ENCODE results near the gene SLC12A2. TPM values are rescaled to one million over a fixed set of nuclear protein-coding genes. Genes with fewer than 3 reads are reported as not detected.

Gene SLC12A2
- total RNA-seq, 2 experiments from 2014 or later = 13.7 to 16.4 TPM

- CTCF ChIA-PET = no interaction called here
- Mint-ChIP-seq H3K36me3 (ENCODE audit: low read depth) (peaks cover 41% of the 10 kb centered on the region), H3K4me3 (no peak overlapping the region), H3K27ac (no peak overlapping the region), H3K9me3 (peaks cover 9% of the 10 kb centered on the region), H3K4me1 (ENCODE audit: low read depth) (peaks cover 13% of the 10 kb centered on the region), H3K27me3 (no peaks in the 10 kb centered on the region)
- intact Hi-C loops (cut with DNase I, micrococcal nuclease) = no loop called here
- H3K36me3 ChIP-seq (ENCODE audit: insufficient read depth, low read length) = no peaks in the 10 kb centered on the region
- no peak overlapping the region for H3K4me3 ChIP-seq (ENCODE audit: low read length)
- DNase-seq = no peak
- POLR2A ChIA-PET = no interaction called here
- peaks cover 0 to 23% of the 10 kb centered on the region in 2 experiments for H3K9me3 ChIP-seq (ENCODE audit: control insufficient read depth in 1 of 2, insufficient read depth in 1 of 2, low read length in 2 of 2)
- H3K27me3 ChIP-seq (ENCODE audit: control insufficient read depth in 1 of 2, insufficient read depth in 2 of 2, low read length in 2 of 2) = no peaks in the 10 kb centered on the region
- no peak for TF ChIP-seq CTCF (IDR thresholded peaks at IDR 0.05)
- H3K27ac ChIP-seq (ENCODE audit: low read depth in 1 of 2, low read length in 2 of 2) = no peak overlapping the region
- no peaks in the 10 kb centered on the region for H3K4me1 ChIP-seq (ENCODE audit: insufficient read depth, low read length)
- ATAC-seq (ENCODE audit: poor library complexity) = no peak
Measured at GRCh38 chr5:128097781-128098180, 14.2 kb downstream of the SLC12A2 start.

GRCh38 chr5:128099944-128100343 is 16.4 kb downstream of the SLC12A2 start:
- CTCF ChIA-PET = interaction anchor here (1.2 to 1.7 kb wide), 2 partner anchors 14 to 63 kb away, joined by 4 read pairs; no protein-coding TSS in a partner anchor
- no peak overlapping the region for H3K27ac Mint-ChIP-seq
- no peak overlapping the region for H3K27ac ChIP-seq (ENCODE audit: low read depth in 1 of 2, low read length in 2 of 2)

GRCh38 chr5:128100860-128101557 is 17.4 kb downstream of the SLC12A2 start:
- POLR2A ChIA-PET = no interaction called here
- no peak for ATAC-seq (ENCODE audit: poor library complexity)
- no peak for DNase-seq
- Mint-ChIP-seq H3K36me3 (ENCODE audit: low read depth) (peaks cover 32% of the 10 kb centered on the region), H3K27ac (no peak overlapping the region), H3K27me3 (no peaks in the 10 kb centered on the region), H3K4me1 (ENCODE audit: low read depth) (peaks cover 6% of the 10 kb centered on the region), H3K9me3 (peaks cover 9% of the 10 kb centered on the region), H3K4me3 (no peak overlapping the region)
- Histone ChIP-seq H3K27ac (ENCODE audit: low read depth in 1 of 2, low read length in 2 of 2) (no peak overlapping the region), H3K4me1 (ENCODE audit: insufficient read depth, low read length) (no peaks in the 10 kb centered on the region), H3K4me3 (ENCODE audit: low read length) (no peak overlapping the region), H3K9me3 (ENCODE audit: control insufficient read depth in 1 of 2, insufficient read depth in 1 of 2, low read length in 2 of 2) (peaks cover 0 to 23% of the 10 kb centered on the region in 2 experiments), H3K36me3 (ENCODE audit: insufficient read depth, low read length) (no peaks in the 10 kb centered on the region), H3K27me3 (ENCODE audit: control insufficient read depth in 1 of 2, insufficient read depth in 2 of 2, low read length in 2 of 2) (no peaks in the 10 kb centered on the region)
- CTCF ChIA-PET = interaction anchor here (1.2 to 1.7 kb wide), 2 partner anchors 13 to 64 kb away, joined by 4 read pairs; no protein-coding TSS in a partner anchor
- no peak for TF ChIP-seq CTCF (IDR thresholded peaks at IDR 0.05)
- intact Hi-C loops (cut with DNase I, micrococcal nuclease) = no loop called here

More at GRCh38 chr5:128099944-128100343, 16.4 kb downstream of the SLC12A2 start:
- DNase-seq = no peak
- Mint-ChIP-seq H3K4me3 (no peak overlapping the region), H3K27me3 (no peaks in the 10 kb centered on the region), H3K36me3 (ENCODE audit: low read depth) (peaks cover 36% of the 10 kb centered on the region), H3K4me1 (ENCODE audit: low read depth) (peaks cover under 1% of the 10 kb centered on the region), H3K9me3 (peaks cover 9% of the 10 kb centered on the region)
- no peak for TF ChIP-seq CTCF (IDR thresholded peaks at IDR 0.05)
- Histone ChIP-seq H3K4me1 (ENCODE audit: insufficient read depth, low read length) (no peaks in the 10 kb centered on the region), H3K9me3 (ENCODE audit: control insufficient read depth in 1 of 2, insufficient read depth in 1 of 2, low read length in 2 of 2) (peaks cover 0 to 23% of the 10 kb centered on the region in 2 experiments), H3K4me3 (ENCODE audit: low read length) (no peak overlapping the region), H3K36me3 (ENCODE audit: insufficient read depth, low read length) (no peaks in the 10 kb centered on the region), H3K27me3 (ENCODE audit: control insufficient read depth in 1 of 2, insufficient read depth in 2 of 2, low read length in 2 of 2) (no peaks in the 10 kb centered on the region)
- intact Hi-C loops (cut with DNase I, micrococcal nuclease) = no loop called here
- POLR2A ChIA-PET = interaction anchor here (1.0 kb wide), 1 partner anchor 17 kb away, joined by 4 read pairs; no protein-coding TSS in a partner anchor
- ATAC-seq (ENCODE audit: poor library complexity) = no peak

All from CD4-positive, alpha-beta T cell (primary cell).